ENCODE measurements around the gene STING1.

GRCh38 chr5:139456776-139457175 lies 25.8 kb downstream of the STING1 start:
- no peak for TF ChIP-seq POLR2A (IDR thresholded peaks at IDR 0.05)
- no peak for TF ChIP-seq CTCF (IDR thresholded peaks at IDR 0.05 in 4 of 5, conservative IDR thresholded peaks at IDR 0.05 in 1 of 5)

Data from gastrocnemius medialis (tissue), 4 donors.